ACC112 (cell line): ENCODE measurements around the gene PRKAB1.

Experiments used
- H2AFZ ChIP-seq: fragments of 200-600 bp; sonication (generic); one replicate; pipeline ENCODE4 v1.6.0; 2017; ENCODE audit warnings: antibody characterized with exemption, low read length; ENCODE audit not compliant: unreplicated experiment
- H3K27ac ChIP-seq: fragments of 200-600 bp; sonication (generic); 2 replicates; pipeline ENCODE4 v1.5.1; 2014; ENCODE audit warnings: low read depth, mild to moderate bottlenecking, antibody characterized with exemption, low read length, moderate library complexity
- H3K27me3 ChIP-seq: fragments of 200-600 bp; sonication (generic); 2 replicates; pipeline ENCODE4 v1.6.1; 2014; ENCODE audit warnings: mild to moderate bottlenecking, antibody characterized with exemption, low read length, moderate library complexity, mixed read lengths; ENCODE audit not compliant: insufficient read depth
- H3K36me3 ChIP-seq: fragments of 200-600 bp; sonication (generic); 2 replicates; pipeline ENCODE4 v1.6.1; 2016; ENCODE audit warnings: mild to moderate bottlenecking, antibody characterized with exemption, low read length, moderate library complexity, mixed read lengths; ENCODE audit not compliant: insufficient read depth
- H3K4me1 ChIP-seq: fragments of 200-600 bp; sonication (generic); one replicate; pipeline ENCODE4 v1.6.1; 2016; ENCODE audit warnings: low read length, mixed read lengths; ENCODE audit not compliant: insufficient read depth, unreplicated experiment, control insufficient read depth
- H3K4me3 ChIP-seq: fragments of 200-600 bp; sonication (generic); 2 replicates; pipeline ENCODE4 v1.5.1; 2014; ENCODE audit warnings: mild to moderate bottlenecking, low read depth, low read length
- H3K79me2 ChIP-seq: fragments of 200-600 bp; sonication (generic); one replicate; pipeline ENCODE4 v1.6.0; 2016; ENCODE audit warnings: low read length; ENCODE audit not compliant: control insufficient read depth, unreplicated experiment, insufficient read depth

The PRKAB1 gene

GRCh38 chr12:119727600-119728443 lies 59.9 kb downstream of the PRKAB1 start:
- Histone ChIP-seq H3K27ac (no peak overlapping the region), H3K79me2 (no peaks in the 10 kb centered on the region), H2AFZ (no peak overlapping the region), H3K4me3 (no peak overlapping the region), H3K36me3 (peaks cover 4% of the 10 kb centered on the region; the same call in 1 of the 2 replicates), H3K4me1 (no peaks in the 10 kb centered on the region), H3K27me3 (no peaks in the 10 kb centered on the region)

GRCh38 chr12:119728444-119728745 lies 60.5 kb downstream of the PRKAB1 start:
- Histone ChIP-seq H3K27me3 (no peaks in the 10 kb centered on the region), H3K27ac (no peak overlapping the region), H2AFZ (no peak overlapping the region), H3K79me2 (no peaks in the 10 kb centered on the region), H3K36me3 (peaks cover 5% of the 10 kb centered on the region; the same call in 1 of the 2 replicates), H3K4me1 (no peaks in the 10 kb centered on the region), H3K4me3 (no peak overlapping the region)

- Histone ChIP-seq H3K4me3 (no peak overlapping the region), H3K36me3 (peaks cover 10% of the 10 kb centered on the region; the same call in 1 of the 2 replicates), H3K79me2 (no peaks in the 10 kb centered on the region), H3K27ac (no peak overlapping the region), H3K4me1 (no peaks in the 10 kb centered on the region), H3K27me3 (no peaks in the 10 kb centered on the region), H2AFZ (no peak overlapping the region)
Observed at GRCh38 chr12:119729871-119730270, 61.9 kb downstream of the PRKAB1 start.

GRCh38 chr12:119730381-119730780 lies 62.4 kb downstream of the PRKAB1 start:
- H3K4me1 ChIP-seq = no peaks in the 10 kb centered on the region
- no peak overlapping the region for H3K27ac ChIP-seq
- no peaks in the 10 kb centered on the region for H3K27me3 ChIP-seq
- no peaks in the 10 kb centered on the region for H3K79me2 ChIP-seq
- H3K36me3 ChIP-seq = peaks cover 10% of the 10 kb centered on the region; the same call in 1 of the 2 replicates
- no peak overlapping the region for H3K4me3 ChIP-seq
- no peak overlapping the region for H2AFZ ChIP-seq
